GM19328 (cell line): ENCODE results near the gene HOXB4.

ENCODE experiments used
- ATAC-seq: cut with Tn5 transposase; IDR thresholded peaks from one replicate; pipeline ENCODE4 v1.9.1; 2021; ENCODE audit warnings: mild to moderate bottlenecking, moderate library complexity; ENCODE audit not compliant: unreplicated experiment

HOXB4 gene

DNA sequence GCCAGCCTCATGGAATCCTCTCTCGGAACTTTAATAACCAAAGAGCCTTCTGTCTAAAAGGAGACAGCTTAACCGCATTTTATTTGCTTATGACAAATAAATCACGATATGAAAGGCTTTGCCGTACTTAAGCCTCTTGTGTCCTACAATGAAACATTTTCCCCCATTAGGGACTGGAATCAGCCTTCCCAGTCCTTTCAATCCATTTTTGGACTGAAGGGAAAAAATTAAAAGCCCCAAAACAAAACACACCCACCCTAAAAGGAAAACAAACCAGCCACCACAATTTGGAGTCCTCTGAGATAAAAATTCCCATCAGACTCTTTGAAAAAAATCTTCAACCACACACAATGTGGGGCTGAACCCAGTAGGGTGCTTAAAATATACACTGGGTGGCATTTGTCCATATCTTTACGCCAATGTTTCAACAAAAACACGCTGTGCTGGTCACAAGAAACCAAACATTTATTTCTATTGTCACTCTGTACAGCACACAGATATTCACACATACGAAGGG is 3.0 kb downstream of the HOXB4 start:
- ATAC-seq: no peak

DNA sequence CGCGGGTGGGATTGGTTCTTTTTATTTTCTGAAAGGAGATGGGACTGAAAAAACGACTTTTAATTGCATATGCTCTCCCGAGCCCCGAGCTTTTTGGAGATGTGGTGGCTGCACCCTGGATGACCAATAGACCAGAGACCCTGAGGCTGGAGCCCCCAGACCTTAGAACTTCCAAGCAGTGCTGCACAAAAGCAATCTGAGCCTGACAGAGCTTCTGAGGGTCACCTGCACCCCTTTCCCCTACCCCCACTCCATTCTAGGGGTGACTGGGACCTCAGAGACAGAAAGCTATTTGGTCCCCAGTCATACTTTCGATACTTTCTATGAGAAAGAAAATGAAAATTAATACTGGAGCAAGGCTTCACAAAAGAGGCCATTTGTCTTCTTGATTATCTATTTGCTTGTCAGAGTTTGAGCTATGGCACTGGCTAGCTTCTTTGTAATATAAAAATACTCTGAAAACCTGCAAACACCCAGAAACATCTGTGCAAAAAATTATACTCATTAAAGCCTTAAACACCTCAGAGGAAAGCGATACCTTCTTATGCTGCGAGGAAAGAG is 3.6 kb downstream of the HOXB4 start:
- no peak for ATAC-seq

DNA sequence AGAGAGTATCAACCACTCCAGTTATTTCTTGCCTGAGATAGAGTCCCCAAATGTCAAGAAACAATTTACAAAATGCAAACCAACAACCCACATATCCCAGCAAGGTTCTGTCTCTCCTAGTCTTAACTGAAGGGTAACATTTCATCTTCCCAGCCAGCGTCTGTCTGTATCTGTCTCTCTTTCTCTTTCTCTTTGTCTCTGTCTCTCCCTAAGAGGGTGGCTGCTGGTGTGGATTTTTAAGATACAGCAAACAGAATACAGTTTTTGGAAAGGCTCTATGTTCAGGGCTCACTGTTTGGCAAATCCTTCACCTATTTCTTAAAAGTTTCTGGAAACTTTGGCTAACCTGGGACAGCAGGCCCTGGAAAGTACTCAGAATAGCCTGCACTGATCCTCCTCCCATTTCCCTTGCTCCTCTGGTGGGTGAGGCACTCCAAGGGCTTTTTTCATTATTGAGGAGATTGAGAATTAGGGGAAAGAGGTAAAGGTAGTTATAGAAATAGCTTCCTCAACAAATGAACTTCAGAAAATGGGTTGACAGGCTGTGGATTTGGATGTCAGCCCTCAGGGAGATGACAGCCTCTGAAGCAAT is 6.2 kb downstream of the HOXB4 start:
- ATAC-seq: no peak

DNA sequence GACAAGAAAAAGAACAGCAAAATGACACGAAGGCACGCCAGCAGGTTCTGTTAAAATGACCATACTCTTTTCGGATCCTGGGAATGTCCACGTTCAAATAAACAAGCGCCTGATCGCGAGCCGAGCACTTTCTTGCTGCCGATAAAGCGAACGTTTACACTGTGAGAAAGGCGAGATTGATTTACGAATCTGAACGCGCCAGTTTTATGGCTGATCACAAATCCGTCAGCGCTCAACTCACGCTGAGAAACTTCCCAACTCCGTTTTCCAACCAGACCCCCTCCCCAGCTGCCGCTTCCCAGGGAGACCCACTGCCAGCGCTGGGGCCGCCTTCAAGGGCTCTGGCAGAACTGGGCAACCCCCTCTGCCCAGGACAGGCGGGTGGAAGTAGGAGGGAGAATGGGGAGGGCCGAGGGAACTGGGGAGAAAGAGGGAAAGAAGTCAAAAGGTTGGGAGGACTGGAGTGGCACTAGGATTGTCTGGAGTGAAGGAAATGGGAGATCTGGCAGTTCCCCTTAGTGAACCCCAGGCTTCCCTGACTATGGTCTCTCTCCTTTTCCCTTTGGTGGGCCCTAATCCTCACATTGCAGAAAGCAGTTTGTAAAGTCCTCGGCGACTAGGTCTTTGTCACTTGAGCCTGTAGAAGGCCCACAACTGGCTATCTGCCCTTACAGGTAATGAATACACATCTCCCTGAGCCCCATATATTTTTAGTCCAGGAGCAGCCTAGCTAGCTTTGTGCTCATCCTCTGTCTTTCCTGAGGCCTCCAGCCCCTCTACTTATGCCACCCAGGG is 6.9 kb downstream of the HOXB4 start:
- ATAC-seq: no peak

DNA sequence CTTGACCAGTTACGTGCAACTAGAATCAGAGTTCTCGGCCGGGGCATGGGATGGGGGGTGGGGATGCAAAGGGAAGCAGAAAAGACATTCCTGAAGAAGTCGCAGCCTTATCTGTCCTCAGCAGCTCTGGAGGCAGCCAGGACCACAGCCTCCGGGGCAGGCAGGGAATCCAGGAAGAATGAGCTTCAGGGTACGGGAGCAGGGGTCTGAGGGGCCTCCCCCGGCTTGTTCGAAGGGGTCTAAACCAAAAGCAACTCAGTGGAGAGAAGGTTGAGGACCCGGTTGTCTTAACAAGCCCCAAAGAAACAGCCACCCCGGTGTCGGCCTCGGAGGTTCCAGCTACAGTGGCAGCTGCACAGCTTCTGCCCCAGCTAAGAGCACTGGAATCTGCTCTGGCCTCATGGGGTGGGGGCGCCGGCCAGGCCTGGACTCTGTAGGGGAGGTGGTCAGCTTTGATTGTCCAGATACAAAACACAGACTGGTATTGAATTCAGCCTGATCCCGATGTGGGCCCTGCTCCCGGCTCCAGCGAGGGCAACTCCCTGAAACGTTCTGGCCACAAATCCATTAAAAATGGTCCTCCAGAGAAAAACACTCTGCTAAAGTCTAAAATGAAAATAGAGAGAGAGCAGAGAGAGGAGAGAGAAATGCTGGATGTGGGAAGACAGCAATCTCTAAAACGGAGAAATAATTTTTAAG is 7.7 kb downstream of the HOXB4 start:
- ATAC-seq: no peak

DNA sequence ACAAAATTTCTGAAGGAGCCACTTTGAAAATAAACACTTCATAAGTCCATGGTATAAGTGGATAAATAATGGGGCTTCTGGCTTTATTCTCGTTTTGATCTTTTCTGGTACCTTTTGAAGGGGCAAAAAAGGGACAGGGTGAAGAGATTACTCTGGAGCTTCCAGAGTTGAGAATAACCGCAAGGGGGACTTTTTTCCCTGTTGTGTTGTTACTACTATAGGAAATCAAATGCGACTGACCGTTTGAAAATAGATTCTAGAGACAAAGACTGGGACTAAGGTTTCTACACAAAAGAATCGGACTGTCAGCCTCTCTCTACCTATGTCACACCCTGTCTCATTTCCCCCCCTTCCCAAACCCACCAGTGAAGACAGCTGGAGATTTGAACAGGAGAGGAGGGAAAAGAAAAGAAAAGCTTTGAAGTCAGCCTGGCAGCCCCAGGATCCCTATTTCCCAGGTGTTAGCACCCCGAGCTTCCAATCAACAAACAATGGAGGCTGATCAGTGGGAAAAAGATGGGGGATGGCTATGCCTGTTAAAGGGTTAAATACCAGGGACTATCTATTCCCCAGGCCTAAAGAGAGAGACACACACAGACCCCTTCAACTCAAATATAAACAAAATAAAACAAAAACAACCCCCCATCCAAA is 8.4 kb downstream of the HOXB4 start:
- no peak for ATAC-seq

DNA sequence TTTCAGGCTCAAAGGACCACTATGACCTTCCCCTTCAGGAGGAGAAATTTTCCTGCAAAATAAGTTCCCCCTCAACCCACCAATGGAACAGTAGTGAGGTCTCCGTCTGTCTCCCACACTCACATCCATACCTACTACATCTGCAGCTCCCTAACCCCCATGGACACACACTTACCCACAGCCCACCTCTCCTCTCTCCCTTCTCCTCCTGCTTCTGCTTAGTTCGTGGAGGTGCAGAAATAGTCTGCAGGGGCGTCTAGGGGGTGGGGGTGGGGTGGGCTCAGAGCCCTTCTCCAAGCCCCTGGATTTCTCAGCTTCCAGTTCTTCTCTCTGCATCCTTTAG is 8.9 kb downstream of the HOXB4 start:
- ATAC-seq: no peak

DNA sequence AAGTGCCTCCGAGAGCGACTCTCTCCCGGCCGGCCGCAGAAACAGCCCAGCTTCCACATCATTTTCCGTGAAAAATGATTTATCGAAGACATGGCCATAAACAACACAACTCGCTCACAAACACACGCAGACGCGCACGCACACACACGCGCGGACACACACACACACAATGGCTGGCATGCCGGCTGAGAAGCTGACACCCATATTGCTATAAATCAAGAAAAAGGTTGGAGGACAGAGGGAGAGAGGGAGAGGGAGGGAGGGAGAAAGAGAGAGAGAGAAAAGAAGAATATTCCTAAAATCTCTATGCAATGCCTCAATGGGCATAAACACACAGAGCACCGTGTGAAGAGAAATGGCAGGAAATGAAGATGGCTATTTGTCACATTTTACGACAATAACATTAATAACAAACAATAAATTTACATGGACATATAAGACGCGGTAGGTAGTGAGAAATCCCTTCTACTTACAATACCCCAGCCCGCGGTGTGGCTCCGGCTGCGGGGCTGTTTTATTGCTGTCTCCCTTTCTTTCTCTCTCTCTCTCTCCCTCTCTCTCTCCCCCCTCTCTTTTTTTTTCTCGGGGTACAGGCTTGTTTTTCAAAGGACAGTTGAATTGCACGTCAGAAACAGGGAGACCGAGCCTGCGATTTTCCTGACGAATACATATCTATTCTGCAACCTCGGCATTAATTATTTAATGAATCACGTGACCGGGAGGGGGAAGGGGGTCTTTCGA is 9.5 kb downstream of the HOXB4 start:
- ATAC-seq: no peak

DNA sequence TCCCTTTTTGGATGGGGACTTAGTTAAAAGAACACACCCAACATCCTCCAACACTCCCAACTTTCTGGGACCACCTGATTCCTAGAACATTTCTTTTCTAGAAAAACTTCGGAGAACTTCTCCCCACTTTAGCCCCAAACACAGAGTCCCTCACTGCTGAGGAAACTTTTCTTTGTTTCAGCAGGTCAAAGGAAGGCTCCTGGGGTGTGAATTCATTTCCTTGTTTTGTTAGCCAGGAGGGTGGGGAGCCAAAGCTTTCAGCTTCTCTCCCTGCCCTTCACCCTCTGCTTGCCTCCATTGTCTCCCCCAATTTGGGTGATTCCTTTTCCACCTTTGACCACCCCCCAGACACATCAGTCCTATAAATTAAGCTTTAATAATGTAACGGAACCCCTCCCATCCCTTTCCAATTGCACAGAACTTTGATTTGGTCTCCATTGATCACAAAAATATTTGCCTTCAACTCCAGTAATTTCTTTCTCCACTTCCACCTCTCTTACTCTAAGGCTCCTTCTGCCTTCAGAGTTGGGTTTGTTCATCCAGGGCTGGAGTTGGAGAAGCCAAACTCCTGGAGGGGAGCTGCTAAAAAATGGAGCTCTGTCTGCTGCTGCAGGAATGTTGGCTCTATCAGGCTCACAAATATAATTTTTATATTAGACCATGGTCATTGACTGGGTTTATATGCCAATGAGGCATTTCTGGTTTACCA is 10.3 kb downstream of the HOXB4 start:
- no peak for ATAC-seq

DNA sequence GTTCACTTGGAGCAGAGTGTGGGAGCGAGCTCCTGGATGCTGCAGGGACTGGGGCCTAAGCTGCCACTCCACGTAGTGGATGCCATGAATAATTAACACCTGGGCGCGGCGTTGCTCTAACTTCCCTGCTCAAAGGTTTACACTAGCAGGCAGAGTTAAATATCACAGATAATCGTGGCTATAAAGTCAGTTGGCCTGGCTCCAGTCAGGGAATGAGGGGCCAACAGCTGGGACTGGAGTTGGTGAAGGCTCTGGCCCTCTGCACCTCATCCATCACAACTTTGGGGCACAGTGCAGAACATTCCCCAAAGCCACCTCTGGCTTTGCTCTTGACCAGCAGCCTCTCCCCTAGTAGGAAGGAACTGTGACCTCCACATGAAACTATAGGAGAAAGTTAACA is 10.9 kb downstream of the HOXB4 start:
- ATAC-seq: no peak

DNA sequence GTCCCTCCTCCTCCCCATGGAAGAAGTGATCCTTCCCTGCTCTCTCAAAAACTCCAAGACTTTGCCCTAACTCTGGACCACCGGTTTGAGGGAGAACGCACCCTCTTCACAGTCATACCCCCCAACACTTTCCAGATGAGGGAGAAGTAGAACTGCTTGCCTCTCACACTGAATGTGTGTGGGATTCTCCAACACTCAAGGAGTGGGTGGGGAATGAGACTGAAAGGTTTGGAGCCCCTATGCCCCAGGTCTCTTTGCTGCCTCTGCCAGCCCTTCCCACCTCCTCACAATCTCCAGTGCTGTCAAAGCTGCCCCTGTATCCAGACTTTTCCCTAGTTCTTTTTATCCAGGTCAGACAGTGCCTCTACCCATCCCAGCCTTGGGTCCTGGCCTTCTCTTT is 11.4 kb downstream of the HOXB4 start:
- ATAC-seq: no peak

DNA sequence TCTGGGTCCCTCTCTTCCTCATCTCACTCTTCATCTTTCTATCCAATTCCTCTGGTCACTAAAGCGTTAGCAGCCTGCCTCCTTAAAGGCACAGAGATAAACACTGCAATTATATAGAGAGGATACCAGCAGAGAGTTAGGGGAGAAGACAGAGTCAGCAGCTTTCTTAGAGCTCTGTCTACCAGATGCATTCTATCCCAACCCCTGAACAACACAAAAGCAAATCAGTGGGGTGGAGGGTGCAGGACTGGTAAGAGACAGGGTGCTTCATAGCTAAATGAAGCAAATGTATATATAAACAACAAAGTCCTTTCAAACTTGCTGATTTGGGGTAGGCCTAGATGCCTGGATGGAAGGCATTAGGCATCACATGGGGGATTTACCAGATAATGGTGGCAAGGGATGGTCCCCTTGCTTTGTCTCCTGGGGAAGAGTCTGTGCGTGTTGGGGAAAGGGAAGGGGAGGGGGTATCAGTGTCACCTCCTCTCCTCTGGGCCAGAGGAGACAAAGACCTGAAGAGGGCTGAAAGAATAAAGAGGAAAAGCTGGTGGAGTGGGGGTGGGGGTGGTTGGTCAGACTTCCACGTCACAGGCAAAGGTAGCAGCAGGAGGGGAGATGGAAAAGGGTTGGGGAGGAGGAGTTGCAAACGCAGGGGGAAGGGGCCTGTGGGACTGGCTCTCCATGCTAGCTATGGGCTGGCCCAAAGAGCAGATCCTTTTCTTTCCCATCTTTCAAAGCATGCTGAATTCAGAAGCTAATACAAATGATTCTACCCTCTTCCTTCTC is 12.0 kb downstream of the HOXB4 start:
- no peak for ATAC-seq

DNA sequence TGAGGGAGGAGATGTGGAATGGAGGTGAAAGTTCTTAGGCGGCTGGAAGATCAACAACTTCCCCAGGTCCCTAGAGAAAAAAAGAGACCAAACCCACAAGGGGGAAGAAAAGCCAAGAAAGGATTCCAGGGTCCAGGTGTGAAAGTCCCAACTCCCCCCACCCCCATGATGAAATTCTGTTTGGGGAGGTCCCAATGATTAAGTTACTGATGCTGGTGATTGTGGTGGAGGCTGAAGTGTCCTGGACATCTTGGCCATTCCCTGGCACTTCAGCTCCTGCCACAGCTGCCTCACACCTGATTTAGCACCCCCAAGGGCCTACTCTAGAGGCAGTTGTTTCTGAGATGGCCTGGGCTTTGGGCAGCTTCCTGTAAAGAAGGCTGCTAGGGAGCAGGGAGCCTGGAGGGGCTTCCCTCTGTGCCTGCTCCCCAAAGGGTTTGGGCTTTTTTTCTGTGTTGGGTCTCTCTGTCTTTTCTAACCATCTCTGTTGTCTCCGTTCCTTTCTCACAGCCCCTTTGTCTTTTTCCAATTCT is 13.1 kb downstream of the HOXB4 start:
- no peak for ATAC-seq

DNA sequence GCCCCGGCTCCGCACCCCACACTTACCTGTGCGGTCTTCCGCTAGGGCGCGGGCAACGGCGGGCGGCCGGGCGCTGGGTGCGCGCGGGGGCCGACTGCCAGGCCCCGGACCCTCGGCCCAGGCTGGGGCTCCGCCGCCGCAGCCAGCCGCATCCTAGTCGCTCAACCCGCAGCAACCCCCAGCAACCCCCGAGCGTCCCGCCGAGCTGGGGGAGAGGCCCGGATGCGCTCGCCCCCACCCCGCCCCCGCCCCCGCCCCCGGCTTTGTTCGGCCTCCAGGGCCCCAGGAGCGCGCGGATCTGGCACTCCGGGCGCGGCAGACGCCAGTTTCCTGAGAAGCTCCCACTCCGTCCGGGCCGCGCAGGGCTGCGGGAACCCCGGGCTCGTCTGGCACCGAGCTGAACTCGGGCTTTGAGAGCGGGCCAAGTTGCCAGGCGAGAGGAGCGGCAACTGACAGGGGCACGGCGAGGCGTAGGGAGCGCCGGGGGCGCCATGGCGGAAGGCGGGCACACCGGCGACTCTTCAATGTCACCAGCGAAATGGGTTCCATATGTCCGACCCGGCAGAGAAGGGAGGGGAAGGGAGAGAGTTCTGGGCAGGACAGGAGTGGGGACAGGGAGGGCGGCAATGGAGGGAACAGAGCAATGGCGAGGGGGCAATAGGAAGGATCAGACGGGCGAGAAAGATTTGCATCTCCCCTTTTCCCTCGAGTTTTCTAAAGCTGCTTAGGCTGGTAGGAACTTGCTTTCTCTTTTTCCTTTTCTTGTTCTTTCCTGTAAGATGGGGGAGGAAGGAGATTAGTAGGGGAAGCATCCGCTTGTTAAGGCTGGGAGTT is 13.7 kb downstream of the HOXB4 start:
- no peak for ATAC-seq

DNA sequence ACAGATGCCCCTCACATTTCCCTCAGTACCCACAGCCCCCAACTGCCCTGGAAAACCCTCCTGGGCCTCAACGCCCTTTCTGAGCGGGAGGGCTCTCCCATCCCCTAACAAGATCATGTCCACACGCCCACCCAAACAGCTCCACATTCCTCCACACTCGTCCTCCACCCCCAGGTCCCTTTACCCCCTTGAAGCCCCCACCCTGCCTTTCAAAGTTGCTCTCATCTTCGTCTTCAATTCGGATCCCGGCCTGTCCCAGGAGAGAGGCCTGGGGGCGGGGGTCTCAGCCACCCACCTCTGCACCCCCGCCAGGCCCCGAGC is 14.3 kb downstream of the HOXB4 start:
- ATAC-seq: no peak

DNA sequence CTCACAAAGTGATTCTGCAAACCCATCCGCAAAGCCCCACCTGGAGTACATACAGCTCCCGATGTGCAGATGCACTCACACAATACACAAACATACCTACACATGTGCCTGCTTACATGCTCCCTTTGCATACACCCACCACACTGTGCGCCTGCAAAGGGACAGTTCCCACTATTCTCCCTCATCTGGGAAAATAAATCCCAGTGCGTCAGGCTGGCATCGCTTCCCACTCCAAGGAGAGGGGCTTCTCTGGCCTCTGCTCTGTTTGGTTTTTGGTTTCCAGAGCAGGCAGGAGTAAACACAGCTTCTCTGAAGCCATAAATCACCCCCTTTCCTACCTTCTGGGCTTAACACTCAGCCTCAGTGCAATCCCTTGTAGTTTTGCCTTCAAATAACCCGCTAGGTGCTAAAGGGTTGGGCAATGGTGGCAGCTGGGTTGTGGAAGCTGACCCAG is 14.7 kb downstream of the HOXB4 start:
- ATAC-seq: no peak

DNA sequence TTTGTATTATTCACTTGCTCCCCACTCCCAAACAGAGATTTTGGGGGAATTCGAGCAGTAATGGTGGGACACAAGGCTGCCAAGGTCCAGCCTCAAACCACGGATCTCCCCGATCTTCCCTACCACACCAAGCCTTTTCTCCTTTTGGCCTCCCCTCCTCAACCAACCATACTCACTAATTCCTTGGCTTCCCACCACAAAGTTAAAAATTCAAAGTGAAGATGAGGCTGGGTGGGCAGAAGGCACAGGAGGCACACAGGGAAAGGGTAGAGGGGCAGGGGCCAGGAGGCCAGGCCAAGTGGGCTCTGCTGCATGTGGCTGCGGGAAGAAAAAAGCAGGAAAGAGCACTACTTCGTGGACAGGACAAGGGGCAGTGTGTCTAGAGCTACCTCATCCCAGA is 15.2 kb downstream of the HOXB4 start:
- ATAC-seq: no peak
